GM18505 (cell line): Measurements from ENCODE around the gene TM2D1.

ENCODE experiments used
- ATAC-seq: cut with Tn5 transposase; IDR thresholded peaks from one replicate; pipeline ENCODE4 v1.9.1; 2021; ENCODE audit not compliant: unreplicated experiment
- POLR2A ChIP-seq: IDR thresholded peaks from 4 replicates; pipeline ENCODE4 v1.6.1; 2011; ENCODE audit warnings: borderline replicate concordance; ENCODE audit not compliant: insufficient read depth, insufficient read length; ENCODE audit errors: extremely low read depth

TM2D1 gene

GRCh38 chr1:61641578-61642336 is 83.2 kb downstream of the TM2D1 start:
- peak; percentile 95 for ATAC-seq
- no peak for TF ChIP-seq POLR2A

- no peak for TF ChIP-seq POLR2A
- ATAC-seq, result no peak
Observed at GRCh38 chr1:61640531-61641530, 84.1 kb downstream of the TM2D1 start.

GRCh38 chr1:61639608-61640336 is 85.2 kb downstream of the TM2D1 start:
- no peak for TF ChIP-seq POLR2A
- no peak for ATAC-seq

- no peak for TF ChIP-seq POLR2A
- no peak for ATAC-seq
Observed at GRCh38 chr1:61638911-61639605, 85.9 kb downstream of the TM2D1 start.

- TF ChIP-seq POLR2A, result no peak
- no peak for ATAC-seq
Observed at GRCh38 chr1:61638296-61638695, 86.6 kb downstream of the TM2D1 start.

GRCh38 chr1:61637470-61637869 is 87.5 kb downstream of the TM2D1 start:
- ATAC-seq, result no peak
- no peak for TF ChIP-seq POLR2A

GRCh38 chr1:61636814-61637213 is 88.1 kb downstream of the TM2D1 start:
- no peak for TF ChIP-seq POLR2A

GRCh38 chr1:61636376-61636775 is 88.6 kb downstream of the TM2D1 start:
- no peak for ATAC-seq

More at GRCh38 chr1:61636814-61637213, 88.1 kb downstream of the TM2D1 start:
- no peak for ATAC-seq

GRCh38 chr1:61635557-61635956 is 89.4 kb downstream of the TM2D1 start:
- no peak for TF ChIP-seq POLR2A
- ATAC-seq, result no peak

More at GRCh38 chr1:61636376-61636775, 88.6 kb downstream of the TM2D1 start:
- no peak for TF ChIP-seq POLR2A

GRCh38 chr1:61631436-61631835 is 93.5 kb downstream of the TM2D1 start:
- TF ChIP-seq POLR2A, result no peak
- ATAC-seq, result no peak
